Upper lobe of left lung (tissue), 6 donors: ENCODE data around the gene TF. TPM values are rescaled to one million over a fixed set of nuclear protein-coding genes. Genes with fewer than 3 reads are reported as not detected.

Source experiments
- ATAC-seq, 2 donors: fragments of 200-7000 bp; cut with Tn5 transposase; one replicate each; pipeline ENCODE4 v1.9.1; 2022; ENCODE audit warnings: mild to moderate bottlenecking in 2 of 2, moderate library complexity in 2 of 2; ENCODE audit not compliant: low FRiP score in 2 of 2
- DNase-seq, 2 donors: peaks; one replicate each; pipeline ENCODE4 v3.0.0-alpha.2; 2019 to 2020
- H3K27ac ChIP-seq, 4 donors: fragments of 200-600 bp; sonication (generic); one replicate each; pipeline ENCODE4 v1.5.1; 2016 to 2019
- H3K27me3 ChIP-seq, 4 donors: fragments of 200-600 bp; sonication (generic); one replicate each; pipeline ENCODE4 v1.5.1; 2017 to 2019
- H3K36me3 ChIP-seq, 4 donors: fragments of 200-600 bp; sonication (generic); one replicate each; pipeline ENCODE4 v1.5.1; 2016 to 2019
- H3K4me1 ChIP-seq, 4 donors: fragments of 200-600 bp; sonication (generic); one replicate each; pipeline ENCODE4 v1.5.1; 2018 to 2019
- H3K4me3 ChIP-seq, 4 donors: fragments of 200-600 bp; sonication (generic); one replicate each; pipeline ENCODE4 v1.5.1; 2017 to 2019; ENCODE audit warnings: mild to moderate bottlenecking in 2 of 4, moderate library complexity in 1 of 4
- H3K9me3 ChIP-seq, 4 donors: fragments of 200-600 bp; sonication (generic); one replicate each; pipeline ENCODE4 v1.5.1; 2018 to 2019
- EP300 ChIP-seq, 4 donors: sonication (generic); formaldehyde crosslinking; IDR thresholded peaks; one replicate each; pipeline ENCODE4 v1.5.1; 2017; ENCODE audit warnings: antibody characterized with exemption in 4 of 4, control low read depth in 2 of 4
- POLR2A ChIP-seq, 4 donors: fragments of 450-650 bp; IDR thresholded peaks; one replicate each; pipeline ENCODE4 v1.5.1; 2016 to 2017; ENCODE audit warnings: antibody characterized with exemption in 4 of 4, mild to moderate bottlenecking in 2 of 4
- POLR2AphosphoS5 ChIP-seq, 2 donors: sonication (generic); formaldehyde crosslinking; IDR thresholded peaks; one replicate each; pipeline ENCODE4 v1.5.1; 2017; ENCODE audit warnings: antibody characterized with exemption in 2 of 2
- WGBS, 2 donors: methylation state at CpG; one replicate each; pipeline ENCODE4 v1.1.5; 2017 to 2018; 5-methylcytosine and 5-hydroxymethylcytosine counted together
- total RNA-seq, 6 donors: library from RNA; depleted of rRNA in 4 of 6; stranded (reverse); fragments of >200 nt in 4 of 6; gene quantifications; one replicate each; pipeline versions ENCODE4 v1.1.0 to v1.2.1, GENCODE V29; 2016 to 2021
- TF ChIP-seq, protein P1 (sequence below), 6 experiments: fragments of 450-650 bp in 4 of 6; fragments of 200-600 bp in 2 of 6; sonication (generic) in 2 of 6; IDR thresholded peaks; one replicate each; pipeline ENCODE4 v1.5.1; 2016 to 2019; ENCODE audit warnings: antibody characterized with exemption in 6 of 6
- donor health status: DM: no; HTN: no; CAD: no; lungs with moderate emphysema.
- donor health status: DM: no; HTN: yes; CAD: no; lungs with severe emphysema.

The TF gene
- total RNA-seq, 6 donors from 2014 or later, result 0.61 to 15.5 (median 3.7) TPM

- Histone ChIP-seq H3K27ac (no peak overlapping the region), H3K36me3 (no peaks in the 10 kb centered on the region), H3K27me3 (no peaks in the 10 kb centered on the region), H3K4me1 (no peaks in the 10 kb centered on the region), H3K4me3 (no peak overlapping the region), H3K9me3 (no peaks in the 10 kb centered on the region)
- TF ChIP-seq EP300 (IDR thresholded peaks at IDR 0.05) (no peak), POLR2A (IDR thresholded peaks at IDR 0.05) (no peak), POLR2AphosphoS5 (IDR thresholded peaks at IDR 0.05) (no peak)
- TF ChIP-seq, protein P1, sequence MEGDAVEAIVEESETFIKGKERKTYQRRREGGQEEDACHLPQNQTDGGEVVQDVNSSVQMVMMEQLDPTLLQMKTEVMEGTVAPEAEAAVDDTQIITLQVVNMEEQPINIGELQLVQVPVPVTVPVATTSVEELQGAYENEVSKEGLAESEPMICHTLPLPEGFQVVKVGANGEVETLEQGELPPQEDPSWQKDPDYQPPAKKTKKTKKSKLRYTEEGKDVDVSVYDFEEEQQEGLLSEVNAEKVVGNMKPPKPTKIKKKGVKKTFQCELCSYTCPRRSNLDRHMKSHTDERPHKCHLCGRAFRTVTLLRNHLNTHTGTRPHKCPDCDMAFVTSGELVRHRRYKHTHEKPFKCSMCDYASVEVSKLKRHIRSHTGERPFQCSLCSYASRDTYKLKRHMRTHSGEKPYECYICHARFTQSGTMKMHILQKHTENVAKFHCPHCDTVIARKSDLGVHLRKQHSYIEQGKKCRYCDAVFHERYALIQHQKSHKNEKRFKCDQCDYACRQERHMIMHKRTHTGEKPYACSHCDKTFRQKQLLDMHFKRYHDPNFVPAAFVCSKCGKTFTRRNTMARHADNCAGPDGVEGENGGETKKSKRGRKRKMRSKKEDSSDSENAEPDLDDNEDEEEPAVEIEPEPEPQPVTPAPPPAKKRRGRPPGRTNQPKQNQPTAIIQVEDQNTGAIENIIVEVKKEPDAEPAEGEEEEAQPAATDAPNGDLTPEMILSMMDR (IDR thresholded peaks at IDR 0.05), result no peak
- DNase-seq, result no peak
- WGBS, 2 donors, result 94 to 95% methylated on average over 14 of the region's 14 CpGs
- ATAC-seq, result no peak
Observed at GRCh38 chr3:133834621-133835417, 88.6 kb downstream of the TF start.

GRCh38 chr3:133835418-133835743, 89.2 kb downstream of the TF start:
- Histone ChIP-seq H3K27me3 (no peaks in the 10 kb centered on the region), H3K9me3 (no peaks in the 10 kb centered on the region), H3K4me1 (no peaks in the 10 kb centered on the region), H3K27ac (no peak overlapping the region), H3K36me3 (no peaks in the 10 kb centered on the region), H3K4me3 (no peak overlapping the region)
- TF ChIP-seq, protein P1 (IDR thresholded peaks at IDR 0.05), result no peak
- TF ChIP-seq EP300 (IDR thresholded peaks at IDR 0.05) (no peak), POLR2AphosphoS5 (IDR thresholded peaks at IDR 0.05) (no peak), POLR2A (IDR thresholded peaks at IDR 0.05) (no peak)
- no peak for ATAC-seq
- DNase-seq, result no peak
- 87 to 98% methylated on average over 3 of the region's 3 CpGs for WGBS, 2 donors

DNA sequence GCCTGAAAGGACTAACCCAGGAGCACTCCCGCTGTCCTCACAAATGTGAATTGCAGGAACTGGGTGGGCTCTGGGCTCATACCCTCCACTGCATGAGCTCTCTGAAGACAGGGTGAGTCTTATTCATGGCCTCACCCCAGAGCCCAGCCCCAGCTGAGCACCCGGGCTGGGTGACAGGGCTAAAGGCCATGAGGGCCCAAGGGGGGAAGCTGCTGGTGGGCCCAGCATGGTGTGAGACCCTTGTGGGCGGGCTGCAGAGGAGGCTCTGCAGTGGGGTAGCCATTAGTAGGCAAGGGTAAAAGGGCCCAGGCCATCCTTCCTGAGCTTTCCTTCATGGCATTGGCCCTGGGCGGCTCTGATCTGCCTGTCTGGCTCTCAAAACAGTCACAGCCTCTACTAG, 89.8 kb downstream of the TF start:
- 89 to 90% methylated on average over 2 to 4 of the region's 4 CpGs for WGBS, 2 donors
- H3K9me3 ChIP-seq, result no peaks in the 10 kb centered on the region
- H3K4me3 ChIP-seq, result no peak overlapping the region
- no peaks in the 10 kb centered on the region for H3K36me3 ChIP-seq
- ATAC-seq (no peak), DNase-seq (no peak)
- no peaks in the 10 kb centered on the region for H3K4me1 ChIP-seq
- no peaks in the 10 kb centered on the region for H3K27me3 ChIP-seq
- TF ChIP-seq EP300 (IDR thresholded peaks at IDR 0.05) (no peak), POLR2AphosphoS5 (IDR thresholded peaks at IDR 0.05) (no peak), POLR2A (IDR thresholded peaks at IDR 0.05) (no peak)
- TF ChIP-seq, protein P1 (IDR thresholded peaks at IDR 0.05), result no peak
- H3K27ac ChIP-seq, result no peak overlapping the region

DNA sequence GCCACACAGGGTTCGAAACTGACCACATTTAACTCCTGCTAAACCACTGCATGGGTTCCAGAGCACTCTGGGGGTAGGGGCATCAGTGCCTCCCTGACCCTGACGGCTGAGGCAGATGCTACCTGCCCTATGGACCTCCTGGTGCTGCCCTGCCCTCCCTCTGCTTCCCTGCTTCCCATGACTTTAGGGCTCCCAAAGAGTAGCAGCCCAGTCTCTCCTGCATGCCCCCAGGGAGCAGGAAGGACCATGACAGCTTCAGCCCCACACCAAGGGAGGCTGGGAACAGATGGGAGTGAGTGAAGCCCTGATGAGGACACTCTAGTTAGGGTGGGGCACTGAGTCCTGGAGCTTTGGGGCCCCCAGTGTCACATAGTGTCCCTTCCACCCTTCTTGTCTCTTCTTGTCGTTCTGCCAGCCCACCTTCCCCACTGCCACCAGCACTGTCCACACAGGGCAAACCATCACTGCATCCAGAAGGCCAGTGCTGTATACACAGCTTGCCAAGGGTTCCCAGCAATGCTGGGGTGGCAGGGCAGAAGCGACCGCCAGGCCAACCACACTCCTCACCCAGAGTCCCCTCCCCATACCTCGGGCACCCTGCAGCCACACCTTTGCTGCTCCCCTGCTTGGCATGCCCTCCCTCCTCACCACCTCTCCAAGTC, 90.4 kb downstream of the TF start:
- Histone ChIP-seq H3K36me3 (no peaks in the 10 kb centered on the region), H3K27me3 (no peaks in the 10 kb centered on the region), H3K4me3 (no peak overlapping the region), H3K9me3 (no peaks in the 10 kb centered on the region), H3K4me1 (no peaks in the 10 kb centered on the region), H3K27ac (no peak overlapping the region)
- TF ChIP-seq POLR2A (IDR thresholded peaks at IDR 0.05), result no peak
- TF ChIP-seq, protein P1 (IDR thresholded peaks at IDR 0.05), result no peak
- TF ChIP-seq POLR2AphosphoS5 (IDR thresholded peaks at IDR 0.05), result no peak
- TF ChIP-seq EP300 (IDR thresholded peaks at IDR 0.05), result no peak
- whole genome bisulfite sequencing, 2 donors, result 76 to 79% methylated on average over 4 to 6 of the region's 6 CpGs
- DNase-seq (no peak), ATAC-seq (no peak)
